SK-N-SH (cell line): ENCODE data around the gene NBEA. TPM values are rescaled to one million over a fixed set of nuclear protein-coding genes. Genes with fewer than 3 reads are reported as not detected.
A peak's percentile ranks its signal among the peaks of the same experiment; 100 is the strongest.

Source experiments
- CTCF ChIA-PET: fragments of 300-600, 350-600 bp; formaldehyde crosslinking; extraction: SDS; loops from one replicate; lab custom pipeline; 2021; lab: Yijun Ruan, JAX
- POLR2A ChIA-PET: fragments of 350-600 bp; sonication (Branson Sonifier 250); formaldehyde crosslinking; extraction: SDS; loops from one replicate; lab custom pipeline; 2020; ENCODE audit warnings: antibody characterized with exemption, inconsistent platforms; lab: Yijun Ruan, JAX
- DNase-seq: peaks from one replicate; pipeline ENCODE4 v3.0.0; 2012
- H2AFZ ChIP-seq: fragments of 200-600 bp; sonication (generic); 2 replicates; pipeline ENCODE4 v1.8.1; 2016; ENCODE audit warnings: antibody characterized with exemption, mild to moderate bottlenecking, low read depth
- H3F3A ChIP-seq: fragments of 200-600 bp; sonication (generic); replicated peaks from 2 replicates; pipeline ENCODE3; 2016; ENCODE audit warnings: antibody characterized with exemption, mild to moderate bottlenecking; ENCODE audit not compliant: insufficient read depth
- H3K27ac ChIP-seq, 2 experiments: fragments of 200-500 bp in 1 of 2; fragments of 200-600 bp in 1 of 2; sonication (Bioruptor generic) in 1 of 2; sonication (generic), shearing (Covaris generic) in 1 of 2; 2 replicates each; pipeline versions ENCODE4 v1.5.1 to v1.6.1; 2014 to 2016; ENCODE audit warnings: low read depth in 2 of 2, inconsistent platforms in 1 of 2, low read length in 1 of 2, mild to moderate bottlenecking in 1 of 2, mixed read lengths in 1 of 2
- H3K27me3 ChIP-seq: fragments of 200-600 bp; sonication (generic), shearing (Covaris generic); 2 replicates; pipeline ENCODE4 v1.6.1; 2016; ENCODE audit warnings: mixed run types; ENCODE audit not compliant: insufficient read depth
- H3K36me3 ChIP-seq, 2 experiments: fragments of 200-500 bp in 1 of 2; fragments of 200-600 bp in 1 of 2; sonication (Bioruptor generic) in 1 of 2; sonication (generic) in 1 of 2; replicated peaks in 1 of 2; 2 replicates each; pipeline versions ENCODE3 to v1.5.1; 2014 to 2016; ENCODE audit warnings: low read length in 1 of 2, mild to moderate bottlenecking in 1 of 2; ENCODE audit not compliant: insufficient read depth in 2 of 2, control insufficient read depth in 1 of 2
- H3K4me1 ChIP-seq, 2 experiments: fragments of 200-500 bp in 1 of 2; fragments of 200-600 bp in 1 of 2; sonication (Bioruptor generic) in 1 of 2; sonication (generic), shearing (Covaris generic) in 1 of 2; 2 replicates each; pipeline versions ENCODE4 v1.5.1 to v1.6.1; 2014 to 2016; ENCODE audit warnings: low read depth in 1 of 2, low read length in 1 of 2, mixed run types in 1 of 2; ENCODE audit not compliant: insufficient read depth in 2 of 2, control insufficient read depth in 1 of 2
- H3K4me2 ChIP-seq: fragments of 200-600 bp; sonication (generic), shearing (Covaris generic); 2 replicates; pipeline ENCODE4 v1.6.1; 2017; ENCODE audit warnings: mixed run types
- H3K4me3 ChIP-seq, 2 experiments: fragments of 200-500 bp in 1 of 2; fragments of 200-600 bp in 1 of 2; sonication (Bioruptor generic) in 1 of 2; sonication (generic), shearing (Covaris generic) in 1 of 2; 2 replicates each; pipeline versions ENCODE4 v1.5.1 to v1.8.1; 2014 to 2016; ENCODE audit warnings: low read depth in 2 of 2, inconsistent platforms in 1 of 2, low read length in 1 of 2, mild to moderate bottlenecking in 1 of 2, mixed read lengths in 1 of 2, moderate library complexity in 1 of 2
- H3K79me2 ChIP-seq: fragments of 200-600 bp; sonication (generic); 2 replicates; pipeline ENCODE4 v1.8.1; 2017; ENCODE audit warnings: mild to moderate bottlenecking; ENCODE audit not compliant: insufficient read depth
- H3K9ac ChIP-seq: fragments of 200-600 bp; sonication (generic); 2 replicates; pipeline ENCODE4 v1.6.1; 2017; ENCODE audit warnings: mixed run types
- H3K9me2 ChIP-seq: fragments of 200-600 bp; sonication (generic); 2 replicates; pipeline ENCODE4 v1.6.1; 2017; ENCODE audit warnings: mixed run types
- H3K9me3 ChIP-seq: fragments of 200-600 bp; sonication (generic); 2 replicates; pipeline ENCODE4 v1.6.1; 2017; ENCODE audit warnings: mixed run types, mild to moderate bottlenecking, moderate library complexity
- H4K20me1 ChIP-seq: fragments of 200-600 bp; sonication (generic); 2 replicates; pipeline ENCODE4 v1.6.1; 2017; ENCODE audit warnings: mild to moderate bottlenecking, mixed run types; ENCODE audit not compliant: insufficient read depth
- EP300 ChIP-seq, 2 experiments: IDR thresholded peaks; 2 replicates each; pipeline versions ENCODE4 v1.4.0 to v1.6.1; 2012; ENCODE audit warnings: borderline replicate concordance in 1 of 2, low read depth in 1 of 2, low read length in 1 of 2
- FOXM1 ChIP-seq: IDR thresholded peaks from 2 replicates; pipeline ENCODE4 v1.4.0; 2012; ENCODE audit warnings: low read depth, mild to moderate bottlenecking
- GATA2 ChIP-seq: sonication (generic); formaldehyde crosslinking; IDR thresholded peaks from 2 replicates; pipeline ENCODE4 v1.5.0; 2020; ENCODE audit warnings: mild to moderate bottlenecking, missing genetic modification reagents
- JUND ChIP-seq: IDR thresholded peaks from 2 replicates; pipeline ENCODE4 v1.4.0; 2012
- NFIC ChIP-seq: IDR thresholded peaks from 2 replicates; pipeline ENCODE4 v1.4.0; 2012; ENCODE audit warnings: borderline replicate concordance
- NRF1 ChIP-seq: IDR thresholded peaks from 2 replicates; pipeline ENCODE4 v1.6.1; 2012; ENCODE audit warnings: low read depth, mild to moderate bottlenecking, low read length
- RAD21 ChIP-seq: IDR thresholded peaks from 2 replicates; pipeline ENCODE4 v1.6.1; 2012; ENCODE audit warnings: mild to moderate bottlenecking, low read length
- RCOR1 ChIP-seq: fragments of 150-350 bp; IDR thresholded peaks from 2 replicates; pipeline ENCODE4 v1.6.1; 2017; ENCODE audit warnings: antibody characterized with exemption, low read length
- RFX5 ChIP-seq: IDR thresholded peaks from 2 replicates; pipeline ENCODE4 v1.6.1; 2012; ENCODE audit warnings: mild to moderate bottlenecking, improper control_type of control experiment, low read length
- RXRA ChIP-seq: IDR thresholded peaks from 2 replicates; pipeline ENCODE4 v1.4.0; 2012; ENCODE audit warnings: low read depth, mild to moderate bottlenecking, borderline replicate concordance
- TAF1 ChIP-seq: IDR thresholded peaks from 2 replicates; pipeline ENCODE4 v1.6.1; 2012; ENCODE audit warnings: low read depth, mild to moderate bottlenecking, low read length, moderate library complexity, borderline replicate concordance
- TCF12 ChIP-seq: IDR thresholded peaks from 2 replicates; pipeline ENCODE4 v1.4.0; 2012
- TEAD4 ChIP-seq: IDR thresholded peaks from 2 replicates; pipeline ENCODE4 v1.4.0; 2012; ENCODE audit warnings: mild to moderate bottlenecking, borderline replicate concordance; ENCODE audit not compliant: insufficient read depth
- ZBTB33 ChIP-seq: IDR thresholded peaks from 2 replicates; pipeline ENCODE4 v1.4.0; 2012; ENCODE audit warnings: low read depth, borderline replicate concordance
- WGBS: methylation state at CpG from one replicate; pipeline ENCODE4 v1.1.6; 2017; ENCODE audit warnings: low lambda C conversion rate; 5-methylcytosine and 5-hydroxymethylcytosine counted together
- polyA plus RNA-seq, 3 experiments: library from polyadenylated mRNA; depleted of rRNA; stranded (reverse); fragments of >200 nt; gene quantifications; 2 replicates each; pipeline ENCODE4 v1.2.3, GENCODE V29; 2012
- TF ChIP-seq, protein P1 (sequence below): fragments of 150-350 bp; IDR thresholded peaks from 2 replicates; pipeline ENCODE4 v1.6.1; 2016; ENCODE audit warnings: mild to moderate bottlenecking, low read depth, low read length
- TF ChIP-seq, protein P2 (sequence below): IDR thresholded peaks from 2 replicates; pipeline ENCODE4; 2012
- TF ChIP-seq, protein P3 (sequence below): IDR thresholded peaks from 2 replicates; pipeline ENCODE4 v1.4.0; 2012; ENCODE audit warnings: low read depth, borderline replicate concordance

Gene NBEA
- polyA plus RNA-seq, 1 of the 3 experiments (the other 2 are of a cell fraction) = 12.3 TPM

GRCh38 chr13:35481777-35482176 is 539.7 kb downstream of the NBEA start:
- no peak for DNase-seq
- H3K9ac ChIP-seq = peak overlapping the region; percentile 89; the same call in 1 of the 2 replicates
- TF ChIP-seq GATA2 (CRISPR knock-in tag) (0 out of 2 replicates have a peak, but pooled peaks have one; percentile 14), TCF12 (peak; percentile 14; the same call in 1 of the 2 replicates), RCOR1 (peak; percentile 56; the same call in 1 of the 2 replicates), EP300 (IDR thresholded peaks at IDR 0.05; ENCODE audit: borderline replicate concordance in 1 of 2, low read depth in 1 of 2, low read length in 1 of 2) (peak in 1 of 2 experiments; percentile 63; a peak in 1 of 4 replicates), RFX5 (no peak), NRF1 (no peak)
- no peaks in the 10 kb centered on the region for H3K36me3 ChIP-seq
- WGBS = 13% methylated on average over 2 of the region's 2 CpGs
- no peaks in the 10 kb centered on the region for H4K20me1 ChIP-seq
- no peak overlapping the region for H2AFZ ChIP-seq
- H3K27me3 ChIP-seq = no peaks in the 10 kb centered on the region
- H3K79me2 ChIP-seq = peaks cover 100% of the 10 kb centered on the region
- peaks cover 13 to 25% of the 10 kb centered on the region in 2 experiments; a peak in 3 of 4 replicates for H3K4me1 ChIP-seq
- H3K4me2 ChIP-seq = peak overlapping the region; percentile 82
- ChIA-PET CTCF (interaction anchor here (0.6 to 5.7 kb wide), 6 partner anchors 10 to 472 kb away, joined by 3 to 30 read pairs (median 4); no protein-coding TSS in a partner anchor), POLR2A (interaction anchor here (0.6 to 1.8 kb wide), 2 partner anchors 10 to 232 kb away, joined by 3 to 8 read pairs; no protein-coding TSS in a partner anchor)
- peaks cover 21% of the 10 kb centered on the region for H3F3A ChIP-seq
- peak overlapping the region; percentile 64 to 82; a peak in 2 of 4 replicates for H3K4me3 ChIP-seq
- peak overlapping the region; percentile 93 to 99 for H3K27ac ChIP-seq
- no peaks in the 10 kb centered on the region for H3K9me3 ChIP-seq
- H3K9me2 ChIP-seq = no peaks in the 10 kb centered on the region

- Histone ChIP-seq H3F3A (peaks cover 19% of the 10 kb centered on the region), H3K4me2 (peak overlapping the region; percentile 76), H3K9me2 (no peaks in the 10 kb centered on the region), H4K20me1 (no peaks in the 10 kb centered on the region), H3K36me3 (no peaks in the 10 kb centered on the region), H3K9ac (peak overlapping the region; percentile 45; the same call in 1 of the 2 replicates), H3K9me3 (no peaks in the 10 kb centered on the region), H3K79me2 (peaks cover 98% of the 10 kb centered on the region), H3K27ac (peak overlapping the region; percentile 93 to 99), H2AFZ (no peak overlapping the region; the same call in 1 of the 2 replicates), H3K4me1 (peaks cover 13 to 25% of the 10 kb centered on the region in 2 experiments; a peak in 3 of 4 replicates), H3K4me3 (peak overlapping the region in 1 of 2 experiments; percentile 6; a peak in 1 of 4 replicates), H3K27me3 (no peaks in the 10 kb centered on the region)
- ChIA-PET CTCF (interaction anchor here (0.6 to 5.7 kb wide), 6 partner anchors 10 to 306 kb away, joined by 3 to 30 read pairs (median 4); no protein-coding TSS in a partner anchor), POLR2A (interaction anchor here (0.6 to 1.8 kb wide), 2 partner anchors 10 to 232 kb away, joined by 3 to 8 read pairs; no protein-coding TSS in a partner anchor)
- 20% methylated on average over 1 of the region's 1 CpG for WGBS
- TF ChIP-seq TEAD4 = no peak
- TF ChIP-seq RFX5 = no peak
- TF ChIP-seq ZBTB33 = no peak
- no peak for TF ChIP-seq FOXM1
- TF ChIP-seq, protein P1, sequence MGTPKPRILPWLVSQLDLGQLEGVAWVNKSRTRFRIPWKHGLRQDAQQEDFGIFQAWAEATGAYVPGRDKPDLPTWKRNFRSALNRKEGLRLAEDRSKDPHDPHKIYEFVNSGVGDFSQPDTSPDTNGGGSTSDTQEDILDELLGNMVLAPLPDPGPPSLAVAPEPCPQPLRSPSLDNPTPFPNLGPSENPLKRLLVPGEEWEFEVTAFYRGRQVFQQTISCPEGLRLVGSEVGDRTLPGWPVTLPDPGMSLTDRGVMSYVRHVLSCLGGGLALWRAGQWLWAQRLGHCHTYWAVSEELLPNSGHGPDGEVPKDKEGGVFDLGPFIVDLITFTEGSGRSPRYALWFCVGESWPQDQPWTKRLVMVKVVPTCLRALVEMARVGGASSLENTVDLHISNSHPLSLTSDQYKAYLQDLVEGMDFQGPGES = no peak
- no peak for TF ChIP-seq RAD21
- TF ChIP-seq, protein P2, sequence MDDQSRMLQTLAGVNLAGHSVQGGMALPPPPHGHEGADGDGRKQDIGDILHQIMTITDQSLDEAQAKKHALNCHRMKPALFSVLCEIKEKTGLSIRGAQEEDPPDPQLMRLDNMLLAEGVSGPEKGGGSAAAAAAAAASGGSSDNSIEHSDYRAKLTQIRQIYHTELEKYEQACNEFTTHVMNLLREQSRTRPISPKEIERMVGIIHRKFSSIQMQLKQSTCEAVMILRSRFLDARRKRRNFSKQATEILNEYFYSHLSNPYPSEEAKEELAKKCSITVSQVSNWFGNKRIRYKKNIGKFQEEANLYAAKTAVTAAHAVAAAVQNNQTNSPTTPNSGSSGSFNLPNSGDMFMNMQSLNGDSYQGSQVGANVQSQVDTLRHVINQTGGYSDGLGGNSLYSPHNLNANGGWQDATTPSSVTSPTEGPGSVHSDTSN = no peak
- no peak for TF ChIP-seq RXRA
- TF ChIP-seq, protein P3, sequence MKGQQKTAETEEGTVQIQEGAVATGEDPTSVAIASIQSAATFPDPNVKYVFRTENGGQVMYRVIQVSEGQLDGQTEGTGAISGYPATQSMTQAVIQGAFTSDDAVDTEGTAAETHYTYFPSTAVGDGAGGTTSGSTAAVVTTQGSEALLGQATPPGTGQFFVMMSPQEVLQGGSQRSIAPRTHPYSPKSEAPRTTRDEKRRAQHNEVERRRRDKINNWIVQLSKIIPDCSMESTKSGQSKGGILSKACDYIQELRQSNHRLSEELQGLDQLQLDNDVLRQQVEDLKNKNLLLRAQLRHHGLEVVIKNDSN = no peak
- no peak for TF ChIP-seq TAF1
- no peak for TF ChIP-seq NFIC
- no peak for TF ChIP-seq GATA2 (CRISPR knock-in tag)
- no peak for TF ChIP-seq JUND
- no peak for DNase-seq
Measured at GRCh38 chr13:35482527-35482926, 540.5 kb downstream of the NBEA start.
